Islet of Langerhans (tissue), 1 donor: ENCODE results near the gene VPS13C.
"Not testable (repeated sequence)": the region's sequence is repeated elsewhere in the genome, so short reads cannot be mapped to it uniquely, and the experiment has no call there.

Experiments used
- FAIRE-seq: peaks from one replicate; lab custom pipeline; 2011; peaks lifted over from hg19 to GRCh38; lab: Jason Lieb, UNC

Gene VPS13C

DNA sequence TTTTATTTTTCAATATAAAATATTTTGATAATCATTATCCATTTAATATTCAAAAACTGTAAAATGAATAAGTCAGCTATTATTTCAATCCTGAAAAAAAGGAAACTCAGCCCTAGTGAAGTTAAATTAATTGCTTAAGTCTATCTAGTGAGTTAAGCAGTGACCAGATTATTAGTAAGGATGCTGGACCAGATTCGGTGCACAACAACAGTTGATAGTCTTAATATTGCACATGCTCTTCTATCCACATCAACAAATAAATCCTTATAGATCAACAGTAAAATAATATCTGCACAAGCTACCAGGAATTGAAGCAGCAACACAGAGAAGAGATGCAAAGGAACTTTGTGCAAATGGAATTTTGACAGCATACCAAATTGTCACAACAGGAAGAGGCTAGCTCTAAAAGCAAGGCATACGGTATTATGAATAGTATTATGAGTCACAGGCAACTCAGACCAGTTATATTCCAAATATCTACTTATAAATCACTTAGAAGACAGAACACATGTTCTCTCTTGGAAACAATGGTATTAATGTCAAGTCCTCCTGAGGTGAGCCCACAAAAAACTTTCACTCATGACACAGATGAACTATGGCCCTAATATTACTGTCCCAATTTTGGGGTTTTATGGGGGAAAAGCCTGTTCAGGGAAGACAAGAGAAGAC, 24.9 kb downstream of the VPS13C start:
- peak; percentile 86 for FAIRE-seq

DNA sequence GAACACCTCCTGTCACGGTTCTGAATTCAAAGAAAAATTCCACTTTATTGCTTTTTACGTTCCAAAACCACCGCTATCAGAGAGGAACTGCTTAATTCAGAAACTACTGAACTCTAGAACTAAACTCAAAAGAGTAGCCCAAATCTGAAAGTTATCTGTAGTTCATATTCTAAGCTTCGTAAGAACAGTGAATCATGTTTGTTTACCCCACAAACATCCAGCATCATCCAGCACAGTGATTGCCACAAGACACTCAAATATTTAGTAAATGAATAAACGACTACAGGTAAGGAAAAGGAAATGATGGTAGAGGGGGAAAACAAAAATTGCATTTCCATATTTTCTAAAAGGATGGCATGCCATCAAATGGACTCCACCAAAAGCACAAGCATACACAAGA, 32.3 kb downstream of the VPS13C start:
- FAIRE-seq = no peak

- no peak for FAIRE-seq
These were observed 33.0 kb downstream of the VPS13C start for GRCh38 chr15:62027263-62027565.

DNA sequence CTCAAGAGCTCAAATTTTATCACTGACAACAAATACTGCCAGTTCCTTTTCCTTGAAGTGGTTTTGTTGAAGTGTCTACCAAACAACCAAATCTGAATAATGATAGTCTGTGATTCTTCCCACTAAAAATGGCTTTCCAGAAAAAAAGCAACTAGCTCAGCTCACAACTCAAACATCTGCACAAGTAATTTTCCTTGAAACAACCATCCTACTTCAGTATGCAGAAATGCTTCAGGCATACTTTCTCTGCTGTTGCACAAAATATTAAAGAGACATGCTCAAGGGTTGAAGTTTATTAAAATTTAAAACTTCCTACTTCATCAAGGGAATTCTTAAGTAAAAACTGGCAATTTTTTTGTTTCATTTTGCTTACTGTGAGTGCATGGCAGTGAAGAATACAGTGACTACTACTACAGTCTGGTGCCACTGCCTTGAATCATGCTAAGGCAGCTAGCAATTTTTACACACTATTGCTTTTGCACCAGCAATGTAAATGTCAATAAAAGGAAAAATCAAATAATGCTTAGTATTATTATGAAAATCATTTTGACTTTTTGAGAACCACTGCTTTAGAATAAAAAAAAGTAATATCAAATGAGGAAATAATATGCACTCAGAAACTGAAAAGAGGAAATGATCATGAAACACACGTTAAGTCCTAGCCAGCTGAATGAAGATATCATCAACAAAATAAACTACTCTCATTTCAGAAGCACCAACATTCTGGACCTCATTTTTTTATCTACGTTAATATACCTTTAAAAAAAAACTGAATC, 33.6 kb downstream of the VPS13C start:
- FAIRE-seq = peak; percentile 90

DNA sequence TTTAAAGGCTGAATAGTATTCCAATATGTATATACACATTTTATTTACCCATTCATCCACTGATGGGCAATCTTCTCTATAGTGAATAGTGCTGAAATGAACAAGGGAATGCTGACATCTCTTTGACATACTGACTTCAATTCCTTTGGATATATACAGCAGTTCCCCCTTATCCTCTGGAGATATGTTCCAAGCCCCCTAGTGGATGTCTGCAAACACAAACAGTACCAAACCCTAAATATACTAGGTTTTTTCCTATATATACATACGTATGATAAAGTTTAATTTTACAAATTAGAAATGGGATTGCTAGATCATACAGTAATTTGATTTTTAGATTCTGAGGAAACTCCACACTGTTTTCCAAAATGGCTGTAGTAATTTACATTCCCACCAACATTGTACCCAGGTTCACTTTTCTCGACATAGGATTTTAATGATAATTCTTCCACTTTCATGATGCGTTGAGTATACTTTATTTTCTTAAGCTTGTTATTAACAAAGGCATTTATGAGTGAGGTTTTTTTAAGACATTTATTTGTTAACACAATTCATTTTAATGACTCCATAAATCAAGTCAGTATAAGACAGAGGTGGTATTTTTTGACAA, 38.2 kb downstream of the VPS13C start:
- FAIRE-seq = peak; percentile 41

DNA sequence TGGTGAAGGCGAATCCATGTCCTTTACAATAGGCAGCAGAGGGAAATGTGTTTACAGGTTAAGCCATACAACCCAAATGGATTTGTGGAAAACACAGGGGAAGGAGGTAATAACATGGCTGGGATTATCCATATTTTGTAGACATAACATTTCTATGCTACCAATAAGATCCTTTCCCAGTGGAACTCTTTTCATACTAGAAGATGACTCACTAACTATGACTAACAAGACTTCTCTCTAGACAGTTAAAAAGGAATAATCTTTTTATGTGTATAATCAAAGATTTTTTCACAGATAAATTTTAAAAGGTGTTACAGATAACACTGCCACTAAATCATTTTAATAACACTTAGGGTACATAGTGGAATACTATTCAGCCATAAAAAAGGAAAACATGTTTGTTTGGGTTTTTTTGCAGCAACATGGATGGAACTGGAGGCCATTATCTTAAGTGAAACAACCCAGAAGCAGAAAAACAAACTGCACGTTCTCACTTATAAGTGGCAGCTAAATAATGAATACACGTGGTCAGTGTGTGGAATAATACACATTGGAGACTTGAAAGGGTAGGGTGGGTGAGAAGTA, 39.6 kb downstream of the VPS13C start:
- FAIRE-seq = no peak

DNA sequence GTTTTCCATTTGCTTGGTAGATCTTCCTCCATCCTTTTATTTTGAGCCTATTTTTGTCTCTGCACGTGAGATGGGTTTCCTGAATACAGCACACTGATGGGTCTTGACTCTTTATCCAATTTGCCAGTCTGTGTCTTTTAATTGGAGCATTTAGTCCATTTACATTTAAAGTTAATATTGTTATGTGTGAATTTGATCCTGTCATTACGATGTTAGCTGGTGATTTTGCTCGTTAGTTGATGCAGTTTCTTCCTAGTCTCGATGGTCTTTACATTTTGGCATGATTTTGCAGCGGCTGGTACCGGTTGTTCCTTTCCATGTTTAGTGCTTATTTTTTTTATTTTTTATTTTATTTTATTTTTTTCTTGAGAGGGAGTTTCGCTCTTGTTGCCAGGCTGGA, 54.9 kb downstream of the VPS13C start:
- not testable (repeated sequence) for FAIRE-seq

GRCh38 chr15:61997786-61998185, 62.5 kb downstream of the VPS13C start:
- no peak for FAIRE-seq

- peak; percentile 56 for FAIRE-seq
These were observed 64.1 kb downstream of the VPS13C start for GRCh38 chr15:61996056-61996635.

DNA sequence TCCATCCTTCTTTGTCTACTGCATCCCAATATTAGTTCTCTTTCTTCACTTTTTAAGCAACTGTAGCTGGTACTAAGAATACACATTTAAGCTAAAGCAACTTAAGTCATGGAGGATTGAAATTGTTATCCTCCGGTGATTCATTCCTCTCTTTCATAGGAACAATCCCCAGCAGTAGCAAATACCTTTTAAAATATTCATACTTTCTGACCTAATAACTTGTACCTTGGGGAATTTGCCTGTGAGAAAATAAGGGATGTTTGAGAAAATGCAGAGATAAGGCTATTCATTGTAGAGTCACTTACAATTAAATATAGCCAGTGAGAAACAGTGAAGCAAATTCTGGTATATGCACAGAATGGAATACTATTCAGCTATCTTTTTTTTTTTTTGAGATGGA, 66.0 kb downstream of the VPS13C start:
- FAIRE-seq = no peak

- no peak for FAIRE-seq
These were observed 67.7 kb downstream of the VPS13C start for GRCh38 chr15:61992518-61992917.

DNA sequence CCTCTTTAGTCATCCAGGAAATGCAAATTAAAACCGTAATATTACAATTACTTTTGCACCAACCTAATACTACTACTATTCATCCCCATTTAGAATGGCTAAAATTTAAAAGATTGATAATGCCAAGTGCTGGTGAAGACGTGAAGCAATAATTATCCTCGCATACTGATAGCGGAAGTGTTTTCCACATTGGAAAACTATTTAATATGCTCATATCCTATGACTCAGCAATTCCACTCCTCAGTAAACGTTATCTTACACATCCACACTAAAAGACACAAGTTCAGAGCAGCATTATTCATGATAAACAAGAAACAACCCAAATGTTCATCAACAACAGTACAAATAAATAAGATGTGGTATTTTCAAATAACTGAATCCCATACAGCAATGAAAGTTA, 70.6 kb downstream of the VPS13C start:
- no peak for FAIRE-seq

GRCh38 chr15:61987824-61988223, 72.4 kb downstream of the VPS13C start:
- FAIRE-seq = no peak

GRCh38 chr15:61983081-61983480, 77.2 kb downstream of the VPS13C start:
- no peak for FAIRE-seq

DNA sequence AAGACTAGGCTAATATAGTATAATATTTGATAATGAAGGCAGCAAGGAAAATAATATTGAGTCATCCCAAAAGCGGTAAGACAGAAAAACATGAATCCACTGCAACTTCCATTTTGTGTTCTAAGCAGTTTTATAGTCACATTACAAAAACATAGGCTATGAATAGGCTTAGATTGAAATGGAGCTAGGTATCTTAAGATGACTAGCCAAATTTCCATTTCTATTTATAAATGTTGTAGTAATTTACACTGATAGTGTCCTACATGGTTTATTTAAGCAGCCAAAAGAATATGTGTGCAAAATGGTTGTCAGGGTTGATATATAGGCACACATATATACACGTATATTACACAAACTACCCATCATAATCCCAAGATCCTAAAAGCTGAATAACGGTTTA, 82.0 kb downstream of the VPS13C start:
- no peak for FAIRE-seq

DNA sequence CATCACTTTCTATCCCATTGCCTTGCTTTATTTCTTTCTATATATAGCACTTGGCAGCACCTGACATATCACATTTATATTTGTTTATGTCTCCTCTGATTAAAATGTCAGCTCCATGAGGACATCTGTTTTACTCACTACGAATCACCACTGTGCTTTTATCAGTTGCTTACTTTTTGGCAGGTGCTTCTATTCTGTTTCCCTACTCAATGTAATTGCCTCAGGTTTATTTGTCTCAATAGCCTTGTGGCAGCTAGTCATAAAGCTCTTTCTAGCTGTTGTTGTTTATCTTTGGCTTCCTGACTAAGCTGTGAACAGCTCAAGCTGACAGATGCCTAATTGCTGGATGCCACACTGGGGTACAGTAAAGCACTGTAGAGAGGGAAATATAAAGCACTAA, 85.5 kb downstream of the VPS13C start:
- FAIRE-seq = no peak

DNA sequence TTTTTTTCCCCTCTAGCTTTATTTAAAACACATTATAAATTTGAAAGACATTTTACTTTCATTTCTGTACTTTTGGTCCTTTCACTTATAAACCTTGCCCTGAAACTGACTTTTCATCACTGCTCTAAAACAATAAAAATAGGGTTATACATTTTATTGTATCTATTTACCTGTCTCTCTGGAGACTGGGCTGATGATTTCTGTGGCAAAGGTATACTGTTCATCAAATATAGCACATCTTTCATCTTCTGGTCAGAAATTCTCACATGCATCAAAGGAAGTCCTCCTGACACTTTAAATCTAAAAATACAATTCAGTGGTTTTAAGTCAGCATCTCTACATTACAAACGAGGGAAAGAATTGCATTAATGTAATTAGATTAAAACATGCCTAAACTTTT, 86.1 kb downstream of the VPS13C start:
- no peak for FAIRE-seq

GRCh38 chr15:61951949-61952348, 108.3 kb downstream of the VPS13C start:
- FAIRE-seq = no peak

- FAIRE-seq = peak; percentile 84
These were observed 113.5 kb downstream of the VPS13C start for GRCh38 chr15:61946778-61947177.

DNA sequence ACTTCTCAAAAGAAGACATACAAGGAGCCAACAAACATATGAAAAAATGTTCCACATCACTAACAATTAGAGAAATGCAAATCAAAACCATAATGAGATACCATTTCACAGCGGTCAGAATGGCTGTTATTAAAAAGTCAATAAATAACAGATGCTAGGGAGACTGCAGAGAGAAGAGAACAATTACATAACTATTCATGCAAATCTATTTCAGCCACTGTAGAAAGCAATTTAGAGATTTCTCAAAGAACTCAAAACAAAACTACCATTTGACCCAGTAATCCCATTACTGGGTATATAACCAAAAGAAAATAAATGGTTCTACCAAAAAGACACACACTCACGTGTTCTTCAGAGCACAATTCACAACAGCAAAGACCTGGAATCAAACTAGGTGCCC, 116.3 kb downstream of the VPS13C start:
- no peak for FAIRE-seq

DNA sequence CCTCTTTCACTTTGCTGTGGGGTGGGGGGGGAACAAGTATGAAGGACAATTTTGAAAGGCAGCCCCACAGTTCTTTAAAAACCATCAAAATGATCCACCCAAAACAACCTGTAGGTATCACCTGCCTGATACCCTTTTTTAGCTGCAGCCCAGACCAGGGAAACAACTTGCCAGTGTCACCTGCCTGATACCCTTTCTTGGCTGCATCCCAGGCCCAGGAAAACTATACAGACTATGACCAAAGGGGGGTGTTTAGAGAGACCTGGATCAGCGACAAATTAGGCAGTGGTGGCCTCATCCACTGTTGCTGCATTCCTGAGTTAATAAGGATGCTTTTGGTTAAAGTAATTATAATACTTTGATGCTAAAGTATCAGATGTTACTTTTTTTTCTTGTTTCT, 122.0 kb downstream of the VPS13C start:
- FAIRE-seq = no peak

- FAIRE-seq = peak; percentile 95
These were observed 123.6 kb downstream of the VPS13C start for GRCh38 chr15:61936528-61937195.
